ENCODE results near the gene SENP1. TPM values are rescaled to one million over a fixed set of nuclear protein-coding genes. Genes with fewer than 3 reads are reported as not detected.
"Not testable (repeated sequence)": the region's sequence is repeated elsewhere in the genome, so short reads cannot be mapped to it uniquely, and the experiment has no call there.

Gene SENP1
- total RNA-seq, 1 experiment from 2014 or later, result 17.7 TPM

DNA sequence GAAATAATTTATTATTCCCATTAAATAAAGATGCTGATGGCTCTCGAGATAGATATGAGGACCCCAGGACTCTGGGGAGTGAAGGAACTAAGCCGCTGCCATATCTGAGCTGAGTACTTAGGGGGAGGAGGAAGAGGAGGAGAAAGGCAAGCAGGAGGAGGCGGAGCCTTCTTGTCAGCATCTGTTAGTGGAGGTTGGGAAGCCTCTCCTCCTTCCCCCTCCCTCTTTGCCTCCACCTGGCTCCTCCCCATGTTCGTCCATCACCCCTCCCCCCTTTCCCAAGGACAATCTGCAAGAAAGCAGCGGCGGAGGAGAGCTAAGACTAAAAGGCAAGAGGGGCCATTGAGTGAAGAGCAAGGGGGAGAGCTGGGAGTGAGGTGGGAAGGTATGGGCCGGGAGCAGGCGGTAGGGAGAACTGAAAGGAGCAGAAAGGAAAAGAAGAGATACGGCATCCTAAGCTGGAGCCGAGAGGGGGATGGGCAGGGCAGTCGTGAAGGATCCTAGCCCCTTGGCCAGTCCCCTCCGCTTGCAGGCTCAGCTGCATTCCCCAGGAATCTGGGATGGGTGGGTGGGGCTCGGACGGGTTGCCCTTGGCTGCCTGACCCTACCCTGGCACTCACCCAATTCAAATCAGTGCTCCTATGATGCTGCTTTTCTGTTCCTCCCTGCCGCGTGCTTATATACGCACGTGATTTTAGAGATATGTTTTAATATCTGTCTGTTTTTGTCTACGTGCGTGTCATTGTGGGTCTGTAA is 13.4 kb upstream of the SENP1 start, which contains the start of gene PFKM:
Gene PFKM, plus strand, starts transcription at position 287 of the 756 bp plus-strand sequence. CDS start 3,411 bp downstream, outside the sequence.
- peak; percentile 72 for DNase-seq
- Mint-ChIP-seq H3K27ac (ENCODE audit: unreplicated experiment) (peak within 1 kb of the TSS; percentile 89), H3K9me3 (ENCODE audit: low read depth, unreplicated experiment) (no peaks in the 10 kb centered on the region), H3K27me3 (ENCODE audit: unreplicated experiment) (peaks cover 16% of the 10 kb centered on the region), H3K4me1 (ENCODE audit: low read depth, unreplicated experiment) (peaks cover 8% of the 10 kb centered on the region), H3K36me3 (ENCODE audit: insufficient read depth, unreplicated experiment) (peaks cover 9% of the 10 kb centered on the region), H3K4me3 (ENCODE audit: low read depth, unreplicated experiment) (peak within 1 kb of the TSS; percentile 94)
- CTCF ChIA-PET, result interaction anchor here (1.3 kb wide), 1 partner anchor 13 kb away, joined by 6 read pairs; the partner anchor contains the start of gene SENP1
- BruUV-seq (replicated peaks), result no TSS peak
- TF ChIP-seq, protein P1, sequence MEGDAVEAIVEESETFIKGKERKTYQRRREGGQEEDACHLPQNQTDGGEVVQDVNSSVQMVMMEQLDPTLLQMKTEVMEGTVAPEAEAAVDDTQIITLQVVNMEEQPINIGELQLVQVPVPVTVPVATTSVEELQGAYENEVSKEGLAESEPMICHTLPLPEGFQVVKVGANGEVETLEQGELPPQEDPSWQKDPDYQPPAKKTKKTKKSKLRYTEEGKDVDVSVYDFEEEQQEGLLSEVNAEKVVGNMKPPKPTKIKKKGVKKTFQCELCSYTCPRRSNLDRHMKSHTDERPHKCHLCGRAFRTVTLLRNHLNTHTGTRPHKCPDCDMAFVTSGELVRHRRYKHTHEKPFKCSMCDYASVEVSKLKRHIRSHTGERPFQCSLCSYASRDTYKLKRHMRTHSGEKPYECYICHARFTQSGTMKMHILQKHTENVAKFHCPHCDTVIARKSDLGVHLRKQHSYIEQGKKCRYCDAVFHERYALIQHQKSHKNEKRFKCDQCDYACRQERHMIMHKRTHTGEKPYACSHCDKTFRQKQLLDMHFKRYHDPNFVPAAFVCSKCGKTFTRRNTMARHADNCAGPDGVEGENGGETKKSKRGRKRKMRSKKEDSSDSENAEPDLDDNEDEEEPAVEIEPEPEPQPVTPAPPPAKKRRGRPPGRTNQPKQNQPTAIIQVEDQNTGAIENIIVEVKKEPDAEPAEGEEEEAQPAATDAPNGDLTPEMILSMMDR (IDR thresholded peaks at IDR 0.05; ENCODE audit: unreplicated experiment), result no peak
- intact Hi-C loops (cut with micrococcal nuclease; ENCODE audit: unreplicated experiment), result no loop called here

- CTCF ChIA-PET, result interaction anchor here (1.3 kb wide), 1 partner anchor 12 kb away, joined by 6 read pairs; the partner anchor contains the start of gene SENP1
- peaks cover 9% of the 10 kb centered on the region for H3K36me3 Mint-ChIP-seq (ENCODE audit: insufficient read depth, unreplicated experiment)
- no peak for DNase-seq
- peak overlapping the region; percentile 94 for H3K4me3 Mint-ChIP-seq (ENCODE audit: low read depth, unreplicated experiment)
- TF ChIP-seq, protein P1 (IDR thresholded peaks at IDR 0.05; ENCODE audit: unreplicated experiment), result no peak
- H3K27me3 Mint-ChIP-seq (ENCODE audit: unreplicated experiment), result peaks cover 21% of the 10 kb centered on the region
- peaks cover 8% of the 10 kb centered on the region for H3K4me1 Mint-ChIP-seq (ENCODE audit: low read depth, unreplicated experiment)
- no TSS peak for BruUV-seq (replicated peaks)
- intact Hi-C loops (cut with micrococcal nuclease; ENCODE audit: unreplicated experiment), result no loop called here
- H3K9me3 Mint-ChIP-seq (ENCODE audit: low read depth, unreplicated experiment), result no peaks in the 10 kb centered on the region
- no peak overlapping the region for H3K27ac Mint-ChIP-seq (ENCODE audit: unreplicated experiment)
Observed at GRCh38 chr12:48118284-48118871, 12.5 kb upstream of the SENP1 start.

DNA sequence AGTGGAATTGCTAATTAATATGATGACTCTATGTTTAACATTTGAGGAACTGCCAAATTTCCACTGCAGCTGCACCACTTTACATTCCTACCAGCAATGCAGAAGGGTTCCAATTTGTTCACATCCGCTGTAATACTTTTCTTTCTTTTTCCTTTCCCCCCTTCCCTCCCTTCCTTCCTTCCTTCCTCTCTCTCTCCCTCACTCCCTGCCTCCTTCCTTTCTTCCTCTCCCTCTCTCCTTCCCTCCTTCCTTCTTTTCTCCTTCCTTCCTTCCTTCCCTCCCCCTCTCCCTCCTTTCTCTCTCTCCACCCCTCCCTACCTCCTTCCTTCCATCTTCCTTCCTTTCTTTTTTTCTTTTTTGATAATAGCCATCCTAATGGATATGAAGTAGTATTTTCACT is 10.1 kb upstream of the SENP1 start:
- Mint-ChIP-seq H3K27me3 (ENCODE audit: unreplicated experiment) (peaks cover 21% of the 10 kb centered on the region), H3K4me3 (ENCODE audit: low read depth, unreplicated experiment) (no peak overlapping the region)
- CTCF ChIA-PET, result no interaction called here

DNA sequence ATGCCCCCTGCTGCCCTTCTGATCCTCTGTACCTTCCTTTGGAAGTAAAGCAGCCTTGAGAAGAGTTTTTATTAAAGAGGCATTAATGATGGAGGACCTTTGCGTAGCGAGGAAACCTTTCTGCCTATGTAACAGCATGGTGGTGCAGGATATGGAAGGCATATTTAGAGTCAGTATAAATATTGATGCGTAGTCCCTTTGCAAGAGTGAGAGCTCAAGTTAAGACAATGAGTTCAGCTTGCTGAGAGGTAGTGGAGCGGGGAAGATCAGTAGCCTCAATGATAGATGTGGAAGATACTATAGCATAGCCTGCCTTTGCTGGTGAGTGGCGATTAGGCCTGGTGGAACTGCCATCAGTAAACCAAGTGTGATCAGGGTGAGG is 5.4 kb upstream of the SENP1 start:
- H3K27me3 Mint-ChIP-seq (ENCODE audit: unreplicated experiment), result peaks cover 21% of the 10 kb centered on the region
- CTCF ChIA-PET; H3K4me3 Mint-ChIP-seq (ENCODE audit: low read depth, unreplicated experiment); BruUV-seq (replicated peaks); H3K9me3 Mint-ChIP-seq (ENCODE audit: low read depth, unreplicated experiment); H3K27ac Mint-ChIP-seq (ENCODE audit: unreplicated experiment); DNase-seq; H3K36me3 Mint-ChIP-seq (ENCODE audit: insufficient read depth, unreplicated experiment); intact Hi-C loops (cut with micrococcal nuclease; ENCODE audit: unreplicated experiment): not testable (repeated sequence)
- H3K4me1 Mint-ChIP-seq (ENCODE audit: low read depth, unreplicated experiment), result peaks cover 11% of the 10 kb centered on the region

More for the DNA sequence above, 10.1 kb upstream of the SENP1 start:
- no peak for DNase-seq
- TF ChIP-seq, protein P1 (IDR thresholded peaks at IDR 0.05; ENCODE audit: unreplicated experiment), result no peak
- no peak overlapping the region for H3K27ac Mint-ChIP-seq (ENCODE audit: unreplicated experiment)
- intact Hi-C loops (cut with micrococcal nuclease; ENCODE audit: unreplicated experiment), result no loop called here
- peaks cover 9% of the 10 kb centered on the region for H3K36me3 Mint-ChIP-seq (ENCODE audit: insufficient read depth, unreplicated experiment)
- no peaks in the 10 kb centered on the region for H3K9me3 Mint-ChIP-seq (ENCODE audit: low read depth, unreplicated experiment)
- H3K4me1 Mint-ChIP-seq (ENCODE audit: low read depth, unreplicated experiment), result peaks cover 8% of the 10 kb centered on the region
- BruUV-seq (replicated peaks), result no TSS peak
